Measurements from ENCODE around the gene PRR23C.

The PRR23C gene

DNA sequence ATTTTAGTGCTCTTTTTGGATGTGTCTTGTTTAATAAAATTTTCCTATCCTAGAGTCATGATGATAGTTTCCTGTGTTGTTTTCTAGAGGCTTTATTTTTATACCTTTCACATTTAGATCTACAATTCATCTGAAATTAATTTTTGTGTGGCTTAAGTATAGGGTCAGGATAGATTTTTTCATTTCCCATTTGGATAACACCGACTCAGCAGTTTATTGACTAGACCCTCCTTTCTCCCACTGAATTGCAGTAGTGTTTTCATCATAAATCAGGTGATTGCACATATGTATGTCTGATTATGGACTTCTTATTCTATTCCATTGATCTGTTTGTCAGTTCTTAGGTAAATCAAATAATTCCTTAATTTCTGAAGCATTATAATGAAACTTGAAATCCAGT, 49.0 kb downstream of the PRR23C start:
- no peak overlapping the region for H3K4me3 ChIP-seq (ENCODE audit: low read depth, low read length)
- in situ Hi-C loops (cut with HindIII; ENCODE audit: low sequenced_read_pairs), result no loop called here
- TF ChIP-seq, protein P1, sequence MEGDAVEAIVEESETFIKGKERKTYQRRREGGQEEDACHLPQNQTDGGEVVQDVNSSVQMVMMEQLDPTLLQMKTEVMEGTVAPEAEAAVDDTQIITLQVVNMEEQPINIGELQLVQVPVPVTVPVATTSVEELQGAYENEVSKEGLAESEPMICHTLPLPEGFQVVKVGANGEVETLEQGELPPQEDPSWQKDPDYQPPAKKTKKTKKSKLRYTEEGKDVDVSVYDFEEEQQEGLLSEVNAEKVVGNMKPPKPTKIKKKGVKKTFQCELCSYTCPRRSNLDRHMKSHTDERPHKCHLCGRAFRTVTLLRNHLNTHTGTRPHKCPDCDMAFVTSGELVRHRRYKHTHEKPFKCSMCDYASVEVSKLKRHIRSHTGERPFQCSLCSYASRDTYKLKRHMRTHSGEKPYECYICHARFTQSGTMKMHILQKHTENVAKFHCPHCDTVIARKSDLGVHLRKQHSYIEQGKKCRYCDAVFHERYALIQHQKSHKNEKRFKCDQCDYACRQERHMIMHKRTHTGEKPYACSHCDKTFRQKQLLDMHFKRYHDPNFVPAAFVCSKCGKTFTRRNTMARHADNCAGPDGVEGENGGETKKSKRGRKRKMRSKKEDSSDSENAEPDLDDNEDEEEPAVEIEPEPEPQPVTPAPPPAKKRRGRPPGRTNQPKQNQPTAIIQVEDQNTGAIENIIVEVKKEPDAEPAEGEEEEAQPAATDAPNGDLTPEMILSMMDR (IDR thresholded peaks at IDR 0.05; ENCODE audit: low read depth, low read length, missing control alignments), result no peak
- no peak for DNase-seq (ENCODE audit: low read depth)
